K562 (cell line): ENCODE data around the gene LRRC4. TPM values are rescaled to one million over a fixed set of nuclear protein-coding genes. Genes with fewer than 3 reads are reported as not detected.

Experiments used
- COPS2 ChIP-seq: fragments of 450-650 bp; conservative IDR thresholded peaks from 2 replicates; pipeline ENCODE4 v1.6.1; 2016; ENCODE audit warnings: mild to moderate bottlenecking, moderate library complexity
- CTCFL ChIP-seq: IDR thresholded peaks from 2 replicates; pipeline ENCODE4 v1.6.1; 2011; ENCODE audit warnings: borderline replicate concordance, low read depth, mild to moderate bottlenecking, moderate library complexity, low read length; ENCODE audit not compliant: insufficient read depth, poor library complexity, severe bottlenecking
- E2F1 ChIP-seq: sonication (generic); formaldehyde crosslinking; IDR thresholded peaks from 2 replicates; pipeline ENCODE4 v1.8.1; 2023; ENCODE audit warnings: mild to moderate bottlenecking, missing genetic modification reagents, moderate library complexity
- JUNB ChIP-seq: fragments of 450-650 bp; formaldehyde crosslinking; conservative IDR thresholded peaks from 2 replicates; pipeline ENCODE4 v1.4.0; 2020; ENCODE audit warnings: mild to moderate bottlenecking
- NFYB ChIP-seq: IDR thresholded peaks from 2 replicates; pipeline ENCODE4 v1.6.1; 2011; ENCODE audit warnings: mild to moderate bottlenecking, moderate library complexity; ENCODE audit not compliant: insufficient read length; ENCODE audit errors: extremely low read depth
- ZBTB33 ChIP-seq: sonication (generic); formaldehyde crosslinking; IDR thresholded peaks from 2 replicates; pipeline ENCODE4 v1.8.1; 2023; ENCODE audit warnings: mild to moderate bottlenecking, missing genetic modification reagents
- ZNF146 ChIP-seq: IDR thresholded peaks from one replicate; pipeline ENCODE4 v1.6.1; 2018; ENCODE audit warnings: missing compliant biosample characterization; ENCODE audit not compliant: unreplicated experiment
- polyA plus RNA-seq, 8 experiments: library from polyadenylated mRNA; depleted of rRNA in 4 of 8; stranded (reverse) in 5 of 8; unstranded in 3 of 8; fragments of >200 nt; fragmentation: Nextera tagmentation in 2 of 8; fragmentation: Illumina TruSeq in 1 of 8; extraction: Ambion mirVana in 2 of 8; extraction: Trizol in 1 of 8; gene quantifications; 2 replicates each; pipeline versions ENCODE4 v1.2.1 to v1.2.3, GENCODE V29; 2011 to 2014; ENCODE audit warnings: inconsistent platforms in 1 of 8, missing spikeins in 1 of 8
- total RNA-seq, 7 experiments: library from RNA; depleted of rRNA in 6 of 7; stranded (reverse); fragments of >200 nt in 6 of 7; fragmentation: Illumina TruSeq in 2 of 7; extraction: Trizol in 2 of 7; gene quantifications; 2 replicates each; pipeline versions ENCODE4 v1.2.1 to v1.2.3, GENCODE V29; 2011 to 2021; ENCODE audit warnings: low replicate concordance in 1 of 7

Gene LRRC4
- total and polyA plus RNA-seq, 9 of the 15 experiments (the other 6 are each of a cell fraction or from before 2014, with no cell fraction given) = 0.04 to 0.11 TPM; not detected in 7

- TF ChIP-seq CTCFL (no peak), E2F1 (no peak), ZNF146 (CRISPR knock-in tag) (no peak), NFYB (no peak), JUNB (CRISPR knock-in tag) (no peak), COPS2 (no peak), ZBTB33 (CRISPR knock-in tag) (no peak)
- TF ChIP-seq, all 486 proteins: peak for 0
Observed at GRCh38 chr7:128000854-128001265, 30.4 kb downstream of the LRRC4 start (continued).
